Mesenchymal stem cell (in vitro differentiated cells and primary cell): ENCODE data around the gene CLEC20A.

Experiments
- DNase-seq: peaks from one replicate; pipeline ENCODE4 v3.0.0-alpha.2; 2013
- H2AFZ ChIP-seq: one replicate; pipeline ENCODE4 v1.6.1; 2013; ENCODE audit warnings: low read depth, mild to moderate bottlenecking, control low read depth, inconsistent platforms, low read length, moderate library complexity
- H2AK5ac ChIP-seq: 2 replicates; pipeline ENCODE4 v1.6.1; 2013; ENCODE audit warnings: low read length, moderate library complexity, mild to moderate bottlenecking, inconsistent platforms; ENCODE audit not compliant: severe bottlenecking
- H2BK120ac ChIP-seq: one replicate; pipeline ENCODE4 v1.6.1; 2013; ENCODE audit warnings: low read depth, mild to moderate bottlenecking, inconsistent platforms, low read length, moderate library complexity
- H2BK12ac ChIP-seq, 2 experiments: one replicate each; pipeline ENCODE4 v1.6.1; 2013; ENCODE audit warnings: inconsistent platforms in 2 of 2, low read length in 2 of 2, mild to moderate bottlenecking in 2 of 2, moderate library complexity in 2 of 2, control low read depth in 1 of 2
- H2BK15ac ChIP-seq: one replicate; pipeline ENCODE4 v1.6.1; 2013; ENCODE audit warnings: mild to moderate bottlenecking, low read depth, inconsistent platforms; ENCODE audit not compliant: poor library complexity, severe bottlenecking
- H2BK5ac ChIP-seq: 2 replicates; pipeline ENCODE4 v1.6.1; 2013; ENCODE audit warnings: low read depth, mild to moderate bottlenecking, low read length, control low read depth, inconsistent platforms; ENCODE audit not compliant: poor library complexity, severe bottlenecking
- H3K14ac ChIP-seq, 2 experiments: one replicate each; pipeline ENCODE4 v1.6.1; 2013; ENCODE audit warnings: inconsistent platforms in 2 of 2, low read length in 2 of 2, control low read depth in 1 of 2, mild to moderate bottlenecking in 1 of 2, moderate library complexity in 1 of 2
- H3K18ac ChIP-seq, 2 experiments: one replicate each; pipeline ENCODE4 v1.6.1; 2013; ENCODE audit warnings: inconsistent platforms in 2 of 2, low read length in 2 of 2, control low read depth in 1 of 2, low read depth in 1 of 2, mild to moderate bottlenecking in 1 of 2
- H3K23ac ChIP-seq, 2 experiments: one replicate each; pipeline ENCODE4 v1.6.1; 2013; ENCODE audit warnings: inconsistent platforms in 2 of 2, low read length in 2 of 2, mild to moderate bottlenecking in 2 of 2, moderate library complexity in 2 of 2, control low read depth in 1 of 2
- H3K27ac ChIP-seq: 2 replicates; pipeline ENCODE4 v1.5.1; 2013; ENCODE audit warnings: mild to moderate bottlenecking, moderate library complexity, low read length, control low read depth, inconsistent platforms; ENCODE audit not compliant: poor library complexity, severe bottlenecking
- H3K27me3 ChIP-seq, 2 experiments: 2 replicates each; pipeline versions ENCODE4 v1.6.1 to v1.7.0; 2013; ENCODE audit warnings: low read length in 2 of 2, mild to moderate bottlenecking in 2 of 2, moderate library complexity in 2 of 2, control low read depth in 1 of 2, inconsistent platforms in 1 of 2; ENCODE audit not compliant: control insufficient read depth in 1 of 2, insufficient read depth in 1 of 2
- H3K36me3 ChIP-seq, 2 experiments: 2 replicates each; pipeline versions ENCODE4 v1.6.1 to v1.7.0; 2013; ENCODE audit warnings: low read length in 2 of 2, control low read depth in 1 of 2, inconsistent platforms in 1 of 2, low read depth in 1 of 2, mild to moderate bottlenecking in 1 of 2; ENCODE audit not compliant: insufficient read depth in 2 of 2, control insufficient read depth in 1 of 2
- H3K4ac ChIP-seq, 2 experiments: one replicate each; pipeline ENCODE4 v1.6.1; 2013; ENCODE audit warnings: inconsistent platforms in 2 of 2, low read length in 2 of 2, mild to moderate bottlenecking in 2 of 2, moderate library complexity in 2 of 2, control low read depth in 1 of 2, low read depth in 1 of 2
- H3K4me1 ChIP-seq: 2 replicates; pipeline ENCODE4 v1.6.1; 2013; ENCODE audit warnings: low read depth, low read length, control low read depth; ENCODE audit not compliant: control insufficient read depth, insufficient read depth
- H3K4me2 ChIP-seq: 2 replicates; pipeline ENCODE4 v1.6.1; 2013; ENCODE audit warnings: low read length, mild to moderate bottlenecking, inconsistent platforms; ENCODE audit not compliant: poor library complexity, severe bottlenecking
- H3K4me3 ChIP-seq, 2 experiments: 2 replicates each; pipeline versions ENCODE4 v1.5.1 to v1.7.0; 2013; ENCODE audit warnings: low read length in 2 of 2, mild to moderate bottlenecking in 2 of 2, control low read depth in 1 of 2, low read depth in 1 of 2; ENCODE audit not compliant: insufficient read depth in 1 of 2
- H3K79me1 ChIP-seq: replicated peaks from 2 replicates; pipeline ENCODE4 v1.6.1; 2013; ENCODE audit warnings: mild to moderate bottlenecking, control low read depth, low read length, inconsistent platforms; ENCODE audit not compliant: poor library complexity, severe bottlenecking
- H3K9ac ChIP-seq: 2 replicates; pipeline ENCODE4 v1.7.0; 2013; ENCODE audit warnings: mild to moderate bottlenecking, low read length, moderate library complexity
- H3K9me3 ChIP-seq: 2 replicates; pipeline ENCODE4 v1.7.0; 2013; ENCODE audit warnings: mild to moderate bottlenecking, low read length; ENCODE audit not compliant: control insufficient read depth
- H4K8ac ChIP-seq: one replicate; pipeline ENCODE4 v1.6.1; 2013; ENCODE audit warnings: inconsistent platforms, mild to moderate bottlenecking, low read length, moderate library complexity
- H4K91ac ChIP-seq: one replicate; pipeline ENCODE4 v1.6.1; 2013; ENCODE audit warnings: mild to moderate bottlenecking, low read length, inconsistent platforms
- WGBS: methylation state at CpG from one replicate; pipeline ENCODE4 v1.1.7; 2013; ENCODE audit warnings: mixed read lengths; 5-methylcytosine and 5-hydroxymethylcytosine counted together

The CLEC20A gene

GRCh38 chr1:178495158-178495557, 1.6 kb downstream of the CLEC20A start:
- peaks cover 2% of the 10 kb centered on the region for H3K4me1 ChIP-seq
- H3K4me2 ChIP-seq: no peak overlapping the region
- H3K9ac ChIP-seq: no peak overlapping the region
- H2AK5ac ChIP-seq: no peak overlapping the region
- no peak overlapping the region for H3K14ac ChIP-seq
- WGBS: 100% methylated on average over 1 of the region's 1 CpG
- no peaks in the 10 kb centered on the region for H3K79me1 ChIP-seq
- no peak overlapping the region for H3K18ac ChIP-seq
- H2AFZ ChIP-seq: no peak overlapping the region
- H3K23ac ChIP-seq: no peak overlapping the region
- H2BK5ac ChIP-seq: no peak overlapping the region
- no peak overlapping the region for H2BK120ac ChIP-seq
- H2BK15ac ChIP-seq: no peak overlapping the region
- H3K9me3 ChIP-seq: no peaks in the 10 kb centered on the region
- no peak overlapping the region for H2BK12ac ChIP-seq
- H4K8ac ChIP-seq: no peak overlapping the region
- DNase-seq: no peak
- H4K91ac ChIP-seq: no peak overlapping the region
- H3K27me3 ChIP-seq: peaks cover 0 to 5% of the 10 kb centered on the region in 2 experiments
- H3K27ac ChIP-seq: no peak overlapping the region
- H3K4me3 ChIP-seq: no peak overlapping the region
- H3K4ac ChIP-seq: no peak overlapping the region
- H3K36me3 ChIP-seq: no peaks in the 10 kb centered on the region

DNA sequence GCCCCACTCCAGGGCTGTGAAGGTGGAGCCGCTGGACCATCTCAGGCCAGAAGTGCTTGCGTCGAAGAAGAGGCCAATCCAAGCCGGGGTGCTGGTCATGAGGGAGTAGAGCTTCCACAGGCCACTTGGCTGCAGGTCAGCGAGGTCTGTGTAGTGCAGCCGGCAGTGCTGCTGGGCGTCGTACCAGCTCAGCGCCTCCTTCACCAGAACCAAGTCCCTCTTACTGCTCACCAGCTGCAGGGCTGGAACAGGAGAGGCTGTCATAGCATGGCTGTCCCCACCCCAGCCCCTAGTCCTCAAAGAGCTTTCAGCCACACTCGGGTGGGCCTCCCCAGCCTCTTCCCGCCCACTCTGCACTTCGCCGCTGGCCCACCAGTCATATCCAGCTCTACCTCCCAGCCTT, 2.2 kb downstream of the CLEC20A start:
- H3K27ac ChIP-seq: no peak overlapping the region
- H2AK5ac ChIP-seq: no peak overlapping the region
- H2BK15ac ChIP-seq: no peak overlapping the region
- H3K27me3 ChIP-seq: peaks cover 0 to 5% of the 10 kb centered on the region in 2 experiments
- no peak overlapping the region for H2BK120ac ChIP-seq
- no peak overlapping the region for H2BK5ac ChIP-seq
- peaks cover 2% of the 10 kb centered on the region for H3K4me1 ChIP-seq
- no peak overlapping the region for H3K18ac ChIP-seq
- no peak overlapping the region for H3K9ac ChIP-seq
- no peak overlapping the region for H3K23ac ChIP-seq
- no peak overlapping the region for H3K4me2 ChIP-seq
- H2AFZ ChIP-seq: no peak overlapping the region
- DNase-seq: no peak
- no peaks in the 10 kb centered on the region for H3K36me3 ChIP-seq
- no peak overlapping the region for H3K4ac ChIP-seq
- no peaks in the 10 kb centered on the region for H3K9me3 ChIP-seq
- peak overlapping the region in 1 of 2 experiments; percentile 36 for H3K14ac ChIP-seq
- H4K8ac ChIP-seq: no peak overlapping the region
- no peak overlapping the region for H3K4me3 ChIP-seq
- H3K79me1 ChIP-seq: no peaks in the 10 kb centered on the region
- peak overlapping the region; percentile 31 for H4K91ac ChIP-seq
- 97% methylated on average over 13 of the region's 13 CpGs for WGBS
- H2BK12ac ChIP-seq: no peak overlapping the region

GRCh38 chr1:178493301-178493741, 3.4 kb downstream of the CLEC20A start:
- Histone ChIP-seq H3K27me3 (peaks cover 0 to 5% of the 10 kb centered on the region in 2 experiments), H2AK5ac (no peak overlapping the region), H3K4me3 (no peak overlapping the region), H3K23ac (no peak overlapping the region), H3K14ac (no peak overlapping the region), H3K4me2 (no peak overlapping the region), H2BK12ac (no peak overlapping the region), H3K36me3 (no peaks in the 10 kb centered on the region), H4K8ac (no peak overlapping the region), H2BK5ac (no peak overlapping the region), H3K4me1 (peaks cover 2% of the 10 kb centered on the region), H4K91ac (no peak overlapping the region), H3K18ac (no peak overlapping the region), H3K27ac (no peak overlapping the region), H2AFZ (no peak overlapping the region), H2BK15ac (no peak overlapping the region), H3K9me3 (no peaks in the 10 kb centered on the region), H3K4ac (no peak overlapping the region), H3K79me1 (no peaks in the 10 kb centered on the region), H2BK120ac (no peak overlapping the region), H3K9ac (no peak overlapping the region)
- WGBS: 95% methylated on average over 16 of the region's 16 CpGs
- DNase-seq: no peak

DNA sequence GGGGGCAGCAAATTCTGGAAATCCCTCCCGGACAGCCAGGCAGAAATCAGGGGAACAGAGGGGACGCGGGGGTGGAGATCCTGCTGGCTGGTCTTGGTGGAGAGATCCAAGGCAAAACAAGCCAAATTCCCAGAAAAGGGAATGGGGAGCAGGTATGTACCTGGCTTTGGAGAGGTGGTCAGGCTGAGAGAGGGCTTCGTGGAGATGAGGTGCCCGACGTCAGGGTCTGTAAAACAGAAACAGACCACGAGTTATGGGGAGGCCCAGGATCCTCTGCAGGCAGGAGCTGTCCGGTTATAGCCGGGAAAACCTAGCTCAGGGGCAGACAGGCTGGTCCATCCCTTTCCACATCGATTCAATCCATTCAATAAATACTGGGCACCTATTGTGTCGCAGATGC, 4.4 kb downstream of the CLEC20A start:
- no peak overlapping the region for H3K14ac ChIP-seq
- no peaks in the 10 kb centered on the region for H3K36me3 ChIP-seq
- no peak overlapping the region for H3K27ac ChIP-seq
- peaks cover 0 to 10% of the 10 kb centered on the region in 2 experiments for H3K27me3 ChIP-seq
- DNase-seq: no peak
- no peak overlapping the region for H2BK5ac ChIP-seq
- 97% methylated on average over 10 of the region's 11 CpGs for WGBS
- no peaks in the 10 kb centered on the region for H3K9me3 ChIP-seq
- H4K91ac ChIP-seq: no peak overlapping the region
- no peak overlapping the region for H3K18ac ChIP-seq
- no peak overlapping the region for H2BK120ac ChIP-seq
- peaks cover 2% of the 10 kb centered on the region for H3K4me1 ChIP-seq
- no peak overlapping the region for H3K4ac ChIP-seq
- no peak overlapping the region for H2AFZ ChIP-seq
- no peaks in the 10 kb centered on the region for H3K79me1 ChIP-seq
- no peak overlapping the region for H2BK12ac ChIP-seq
- H2AK5ac ChIP-seq: no peak overlapping the region
- H3K23ac ChIP-seq: no peak overlapping the region
- no peak overlapping the region for H3K9ac ChIP-seq
- H3K4me2 ChIP-seq: no peak overlapping the region
- H4K8ac ChIP-seq: no peak overlapping the region
- no peak overlapping the region for H2BK15ac ChIP-seq
- H3K4me3 ChIP-seq: no peak overlapping the region
